ENCODE data around the gene FAM120AOS.

- TF ChIP-seq EZH2 (IDR thresholded peaks at IDR 0.05; ENCODE audit: borderline replicate concordance), result no peak
- TF ChIP-seq CTCF (IDR thresholded peaks at IDR 0.05; ENCODE audit: poor library complexity), result no peak
Measured at GRCh38 chr9:93467462-93467861, 14.1 kb upstream of the FAM120AOS start.
